ENCODE results near the gene BRD4. TPM values are rescaled to one million over a fixed set of nuclear protein-coding genes. Genes with fewer than 3 reads are reported as not detected.

The BRD4 gene
- total RNA-seq, 2 experiments from 2014 or later, result 110 to 113 TPM

GRCh38 chr19:15280048-15280725 lies 52.2 kb downstream of the BRD4 start:
- peak overlapping the region; percentile 79 for H3K27ac Mint-ChIP-seq
- no peaks in the 10 kb centered on the region for H3K27me3 Mint-ChIP-seq
- peaks cover 82% of the 10 kb centered on the region for H3K4me1 Mint-ChIP-seq
- no peaks in the 10 kb centered on the region for H3K9me3 Mint-ChIP-seq
- DNase-seq, result no peak
- peaks cover 5% of the 10 kb centered on the region for H3K36me3 Mint-ChIP-seq
- no peak overlapping the region for H3K4me3 Mint-ChIP-seq

DNA sequence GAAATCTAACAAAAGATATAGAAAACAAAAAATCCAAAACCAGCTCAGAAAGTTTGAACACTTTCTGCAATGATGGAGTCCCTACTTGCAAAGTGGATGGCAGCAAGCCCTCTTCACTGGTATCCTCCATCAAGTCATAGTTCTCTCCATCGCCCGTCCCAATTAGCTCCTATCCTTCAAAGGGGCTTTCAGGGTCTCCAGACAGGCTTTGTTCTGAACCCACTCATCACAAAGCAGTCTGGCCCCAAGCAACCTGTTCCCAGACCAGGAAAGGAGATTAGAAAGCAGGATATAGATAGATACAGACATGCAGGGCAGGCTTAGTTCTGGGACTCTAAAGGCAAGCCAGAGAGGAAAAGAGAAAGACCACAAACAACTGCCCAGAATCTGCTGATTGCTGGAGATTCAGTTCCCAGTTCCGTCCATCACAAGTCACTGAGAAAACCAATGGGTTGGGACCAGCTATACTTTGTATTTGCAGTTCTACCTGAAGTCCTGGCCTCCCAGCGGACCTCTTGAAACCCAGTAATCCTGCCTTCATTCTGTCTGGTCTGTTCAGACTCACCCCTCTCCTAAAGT lies 52.9 kb downstream of the BRD4 start:
- Mint-ChIP-seq H3K36me3 (peaks cover 5% of the 10 kb centered on the region), H3K27me3 (no peaks in the 10 kb centered on the region), H3K27ac (peak overlapping the region; percentile 79), H3K9me3 (no peaks in the 10 kb centered on the region), H3K4me3 (no peak overlapping the region), H3K4me1 (peaks cover 80% of the 10 kb centered on the region)
- DNase-seq, result no peak

DNA sequence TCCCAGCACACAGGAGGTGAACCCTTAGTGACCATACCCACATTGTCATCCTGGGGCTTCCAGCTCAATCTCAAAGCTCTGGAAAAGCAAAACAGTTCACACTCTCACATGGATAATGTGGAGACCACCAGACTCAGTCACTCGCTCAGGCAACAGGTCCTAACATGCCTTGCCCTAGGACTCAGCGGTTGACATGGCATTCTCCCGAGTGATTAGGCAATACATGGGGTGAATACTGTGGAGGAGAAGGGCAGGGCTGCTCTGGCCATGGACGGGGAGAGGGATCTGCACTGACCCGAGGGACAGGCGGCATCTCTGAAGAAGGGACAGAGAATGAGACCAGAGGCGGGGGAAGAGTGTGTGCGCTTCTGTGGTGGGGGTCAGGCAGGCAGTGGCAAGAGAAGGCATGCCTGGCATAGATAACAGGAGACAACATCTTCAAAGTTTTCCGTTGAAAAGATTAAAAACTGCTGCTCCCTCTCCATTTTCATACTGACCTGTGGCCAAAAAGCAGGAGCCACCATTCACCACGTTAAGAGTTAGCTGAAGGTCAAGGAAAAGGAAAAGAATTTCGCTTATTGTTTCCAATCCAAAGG lies 55.6 kb downstream of the BRD4 start:
- no peak overlapping the region for H3K4me3 Mint-ChIP-seq
- H3K27me3 Mint-ChIP-seq, result no peaks in the 10 kb centered on the region
- peaks cover 67% of the 10 kb centered on the region for H3K4me1 Mint-ChIP-seq
- H3K27ac Mint-ChIP-seq, result peak overlapping the region; percentile 62
- H3K36me3 Mint-ChIP-seq, result peaks cover 4% of the 10 kb centered on the region
- H3K9me3 Mint-ChIP-seq, result no peaks in the 10 kb centered on the region
- DNase-seq, result no peak

DNA sequence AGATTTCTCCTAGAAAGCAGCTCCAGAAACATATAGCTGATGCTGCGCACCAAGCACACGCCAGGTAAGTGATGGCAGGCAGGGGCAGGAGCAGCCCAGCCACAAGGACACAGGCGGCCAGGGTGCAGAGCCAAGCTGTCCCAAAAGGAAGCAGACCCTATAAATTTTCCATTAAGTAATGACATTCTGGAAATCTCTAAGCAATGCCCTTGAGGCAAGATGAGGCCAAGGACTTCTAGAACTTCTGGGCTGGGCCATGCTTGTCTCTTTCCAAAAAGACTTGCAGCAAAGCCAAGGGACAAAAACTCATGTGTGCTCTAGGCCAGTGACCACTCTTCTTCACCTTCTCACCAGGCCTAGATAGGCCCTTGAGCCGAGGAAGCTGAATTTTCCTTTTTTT lies 57.9 kb downstream of the BRD4 start:
- Mint-ChIP-seq H3K9me3 (no peaks in the 10 kb centered on the region), H3K27ac (no peak overlapping the region), H3K36me3 (peaks cover 4% of the 10 kb centered on the region), H3K4me3 (no peak overlapping the region), H3K4me1 (peaks cover 51% of the 10 kb centered on the region), H3K27me3 (no peaks in the 10 kb centered on the region)
- no peak for DNase-seq

GRCh38 chr19:15269806-15270205 lies 62.5 kb downstream of the BRD4 start:
- H3K36me3 Mint-ChIP-seq, result peaks cover 9% of the 10 kb centered on the region
- H3K4me3 Mint-ChIP-seq, result no peak overlapping the region
- H3K4me1 Mint-ChIP-seq, result peaks cover 30% of the 10 kb centered on the region
- no peaks in the 10 kb centered on the region for H3K27me3 Mint-ChIP-seq
- no peaks in the 10 kb centered on the region for H3K9me3 Mint-ChIP-seq
- H3K27ac Mint-ChIP-seq, result no peak overlapping the region
- DNase-seq, result no peak

DNA sequence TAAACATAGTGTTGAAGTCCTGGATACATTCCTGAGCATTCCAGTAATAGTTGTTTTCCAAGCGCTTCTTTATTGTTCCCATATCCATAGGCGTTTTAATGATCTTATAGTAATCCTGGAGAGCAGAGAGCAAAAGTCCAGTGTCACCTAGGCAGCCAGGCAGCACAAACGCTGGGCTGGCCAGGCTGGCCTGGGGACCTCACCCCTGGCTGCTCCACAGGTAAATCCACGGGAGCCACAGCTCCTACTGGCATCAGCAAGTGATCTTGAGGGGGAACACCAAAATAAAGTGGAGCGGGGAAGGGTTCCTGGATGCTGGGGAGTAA lies 63.4 kb downstream of the BRD4 start:
- Mint-ChIP-seq H3K27ac (peak overlapping the region; percentile 11), H3K9me3 (no peaks in the 10 kb centered on the region), H3K36me3 (peaks cover 9% of the 10 kb centered on the region), H3K4me3 (no peak overlapping the region), H3K27me3 (no peaks in the 10 kb centered on the region), H3K4me1 (peaks cover 26% of the 10 kb centered on the region)
- DNase-seq, result no peak

- Mint-ChIP-seq H3K9me3 (no peaks in the 10 kb centered on the region), H3K27ac (peak overlapping the region; percentile 57), H3K27me3 (no peaks in the 10 kb centered on the region), H3K4me1 (peaks cover 22% of the 10 kb centered on the region), H3K36me3 (peaks cover 9% of the 10 kb centered on the region), H3K4me3 (no peak overlapping the region)
- DNase-seq, result no peak
These were observed 64.0 kb downstream of the BRD4 start for GRCh38 chr19:15268192-15268927.

DNA sequence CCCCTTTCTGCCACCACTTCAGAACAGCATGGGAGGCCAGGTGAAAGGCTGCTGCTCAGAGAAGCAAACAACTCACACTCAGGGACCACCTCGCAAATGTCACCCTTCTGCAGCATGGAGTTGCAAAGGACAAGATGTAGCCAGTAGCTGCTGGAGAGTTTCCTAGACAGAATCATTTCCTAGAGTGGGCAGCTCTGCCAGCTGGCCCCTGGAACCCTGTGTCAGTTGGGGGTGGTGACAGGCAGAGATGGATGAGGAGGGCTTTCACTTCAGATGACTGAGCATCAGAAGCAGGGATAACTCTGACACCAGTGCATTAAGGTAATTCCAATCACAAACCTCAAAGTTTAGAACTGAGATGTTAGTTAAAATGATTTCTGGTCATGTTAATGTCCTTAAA lies 65.7 kb downstream of the BRD4 start:
- Mint-ChIP-seq H3K27me3 (no peaks in the 10 kb centered on the region), H3K27ac (no peak overlapping the region), H3K36me3 (peaks cover 9% of the 10 kb centered on the region), H3K4me1 (peaks cover 15% of the 10 kb centered on the region), H3K9me3 (no peaks in the 10 kb centered on the region), H3K4me3 (no peak overlapping the region)
- no peak for DNase-seq

GRCh38 chr19:15265850-15266248 lies 66.5 kb downstream of the BRD4 start:
- Mint-ChIP-seq H3K27me3 (no peaks in the 10 kb centered on the region), H3K27ac (no peak overlapping the region), H3K9me3 (no peaks in the 10 kb centered on the region), H3K4me3 (no peak overlapping the region), H3K36me3 (peaks cover 11% of the 10 kb centered on the region), H3K4me1 (peaks cover 11% of the 10 kb centered on the region)
- DNase-seq, result no peak

DNA sequence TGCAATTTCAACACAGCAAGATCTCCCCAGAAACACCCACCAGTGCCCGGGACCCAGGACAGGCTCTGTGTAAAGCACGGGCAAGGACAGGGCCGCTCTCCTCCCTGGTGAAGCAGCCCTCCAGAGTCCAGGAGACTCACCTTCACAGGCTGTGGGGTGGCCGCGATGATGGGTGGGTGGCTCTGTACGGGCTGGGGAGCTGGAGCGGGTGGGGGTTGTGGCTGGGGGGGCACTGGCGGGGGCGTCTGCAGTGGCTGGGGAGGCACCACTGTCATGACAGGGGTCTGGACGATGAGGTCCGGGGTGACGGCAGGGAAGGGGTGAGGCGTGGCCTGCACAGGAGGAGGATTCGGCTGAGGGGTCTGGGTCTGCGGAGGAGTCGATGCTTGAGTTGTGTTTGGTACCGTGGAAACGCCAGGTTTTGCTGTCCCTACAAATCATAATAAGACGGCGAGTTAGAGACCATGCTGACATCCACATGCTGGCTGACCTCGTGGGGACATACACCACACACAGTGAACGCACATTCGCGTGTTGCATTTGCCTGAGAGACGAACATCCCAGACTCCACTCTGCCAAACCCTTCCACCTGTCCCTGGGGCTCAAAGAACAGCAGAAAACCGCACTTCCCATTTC lies 67.0 kb downstream of the BRD4 start:
- Mint-ChIP-seq H3K27ac (no peak overlapping the region), H3K4me3 (no peak overlapping the region), H3K36me3 (peaks cover 13% of the 10 kb centered on the region), H3K27me3 (no peaks in the 10 kb centered on the region), H3K4me1 (peaks cover 11% of the 10 kb centered on the region), H3K9me3 (no peaks in the 10 kb centered on the region)
- no peak for DNase-seq

GRCh38 chr19:15264933-15265206 lies 67.5 kb downstream of the BRD4 start:
- Mint-ChIP-seq H3K27me3 (no peaks in the 10 kb centered on the region), H3K4me3 (no peak overlapping the region), H3K36me3 (peaks cover 13% of the 10 kb centered on the region), H3K4me1 (peaks cover 11% of the 10 kb centered on the region), H3K27ac (no peak overlapping the region), H3K9me3 (no peaks in the 10 kb centered on the region)
- no peak for DNase-seq

GRCh38 chr19:15264061-15264932 lies 68.0 kb downstream of the BRD4 start:
- peaks cover 9% of the 10 kb centered on the region for H3K4me1 Mint-ChIP-seq
- no peak overlapping the region for H3K4me3 Mint-ChIP-seq
- peak; percentile 65 for DNase-seq
- no peak overlapping the region for H3K27ac Mint-ChIP-seq
- H3K27me3 Mint-ChIP-seq, result no peaks in the 10 kb centered on the region
- peaks cover 15% of the 10 kb centered on the region for H3K36me3 Mint-ChIP-seq
- no peaks in the 10 kb centered on the region for H3K9me3 Mint-ChIP-seq

DNA sequence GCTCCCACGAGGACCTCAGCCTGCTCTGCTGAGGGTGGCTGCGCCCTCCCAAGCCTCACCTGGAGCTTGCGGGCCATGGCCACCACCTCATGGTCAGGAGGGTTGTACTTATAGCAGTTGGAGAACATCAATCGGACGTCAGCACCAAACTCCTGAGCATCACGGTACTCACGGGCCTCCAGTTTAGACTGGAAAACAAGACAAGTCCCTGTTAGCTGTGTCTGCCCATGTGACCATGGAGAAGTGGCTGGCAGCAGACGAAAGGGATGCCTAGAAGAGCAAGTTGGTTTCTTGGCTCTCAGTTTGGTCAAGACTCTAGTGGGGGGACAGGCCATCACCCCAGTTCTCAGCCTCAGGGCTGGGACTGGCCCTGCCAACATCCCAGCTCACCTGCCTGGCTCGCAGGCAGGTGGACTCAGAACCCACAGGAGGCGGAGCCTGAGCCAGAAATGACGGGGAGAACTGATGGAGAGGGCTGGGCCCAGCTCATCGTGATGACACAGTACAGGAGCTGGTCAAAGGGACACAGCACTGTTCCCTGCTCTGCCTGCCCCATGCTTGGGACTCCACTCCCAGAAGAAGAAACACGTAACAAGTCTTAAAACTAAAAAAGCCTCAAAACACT lies 68.9 kb downstream of the BRD4 start:
- Mint-ChIP-seq H3K27ac (no peak overlapping the region), H3K4me1 (peaks cover 8% of the 10 kb centered on the region), H3K36me3 (peaks cover 17% of the 10 kb centered on the region)

DNA sequence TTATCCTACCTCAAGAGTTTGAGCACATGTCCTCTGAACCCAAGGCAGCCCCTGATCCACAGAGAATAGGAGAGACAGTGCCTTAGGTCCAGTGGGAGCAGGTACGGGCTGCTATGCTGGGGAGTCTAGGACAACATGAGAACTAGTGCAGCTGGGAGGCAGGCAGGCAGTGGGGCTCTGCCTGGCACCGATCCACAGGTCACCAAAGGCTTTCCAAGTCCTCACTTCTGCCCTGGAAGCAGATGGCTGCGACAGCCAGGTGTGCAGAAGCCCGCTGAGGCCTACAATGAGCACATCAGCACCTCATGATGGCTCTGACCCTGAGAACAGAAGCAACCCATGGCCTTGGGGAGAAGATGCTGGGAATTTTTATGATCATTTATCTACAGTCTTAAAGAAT lies 70.3 kb downstream of the BRD4 start:
- Mint-ChIP-seq H3K36me3 (peaks cover 14% of the 10 kb centered on the region), H3K4me3 (no peak overlapping the region), H3K27ac (no peak overlapping the region), H3K4me1 (no peaks in the 10 kb centered on the region), H3K9me3 (no peaks in the 10 kb centered on the region), H3K27me3 (no peaks in the 10 kb centered on the region)
- no peak for DNase-seq

More for the DNA sequence above, 68.9 kb downstream of the BRD4 start:
- DNase-seq, result no peak
- Mint-ChIP-seq H3K27me3 (no peaks in the 10 kb centered on the region), H3K9me3 (no peaks in the 10 kb centered on the region), H3K4me3 (no peak overlapping the region)
